Activated T-cell treated with anti-CD3 and anti-CD28 coated beads for 48 hours (primary cell): ENCODE data around the gene LRIG2.
"Not testable (repeated sequence)": the region's sequence is repeated elsewhere in the genome, so short reads cannot be mapped to it uniquely, and the experiment has no call there.

Experiments
- DNase-seq: peaks from one replicate; pipeline ENCODE4 v3.0.0-alpha.2; 2020; ENCODE audit warnings: low read depth

Gene LRIG2

GRCh38 chr1:113063456-113063855, 9.5 kb upstream of the LRIG2 start:
- not testable (repeated sequence) for DNase-seq

GRCh38 chr1:113072141-113072756, 749 bp upstream of the LRIG2 start:
- no peak for DNase-seq

GRCh38 chr1:113073479-113073950, 517 bp downstream of the LRIG2 start:
- DNase-seq: no peak

- DNase-seq: no peak
These were observed 1.2 kb downstream of the LRIG2 start for GRCh38 chr1:113074237-113074636.

GRCh38 chr1:113077978-113078377, 5.0 kb downstream of the LRIG2 start:
- DNase-seq: not testable (repeated sequence)

GRCh38 chr1:113086541-113086940, 13.5 kb downstream of the LRIG2 start:
- no peak for DNase-seq

- no peak for DNase-seq
These were observed 16.0 kb downstream of the LRIG2 start for GRCh38 chr1:113088972-113089371.

GRCh38 chr1:113090051-113090450, 17.1 kb downstream of the LRIG2 start:
- no peak for DNase-seq

GRCh38 chr1:113091988-113092594, 19.1 kb downstream of the LRIG2 start:
- no peak for DNase-seq

GRCh38 chr1:113094506-113094905, 21.5 kb downstream of the LRIG2 start:
- DNase-seq: no peak

- no peak for DNase-seq
These were observed 22.9 kb downstream of the LRIG2 start for GRCh38 chr1:113095790-113096455.

GRCh38 chr1:113096493-113096892, 23.5 kb downstream of the LRIG2 start:
- DNase-seq: no peak

- DNase-seq: no peak
These were observed 28.6 kb downstream of the LRIG2 start for GRCh38 chr1:113101588-113101987.

GRCh38 chr1:113103048-113103447, 30.1 kb downstream of the LRIG2 start:
- DNase-seq: no peak

GRCh38 chr1:113103977-113104376, 31.0 kb downstream of the LRIG2 start:
- DNase-seq: no peak

GRCh38 chr1:113106910-113107309, 33.9 kb downstream of the LRIG2 start:
- no peak for DNase-seq

- DNase-seq: no peak
These were observed 37.0 kb downstream of the LRIG2 start for GRCh38 chr1:113109908-113110554.

- no peak for DNase-seq
These were observed 45.3 kb downstream of the LRIG2 start for GRCh38 chr1:113118266-113118665.

- no peak for DNase-seq
These were observed 50.7 kb downstream of the LRIG2 start for GRCh38 chr1:113123737-113124136.

- DNase-seq: no peak
These were observed 51.4 kb downstream of the LRIG2 start for GRCh38 chr1:113124366-113124765.

GRCh38 chr1:113125517-113125916, 52.5 kb downstream of the LRIG2 start:
- no peak for DNase-seq

- DNase-seq: no peak
These were observed 53.2 kb downstream of the LRIG2 start for GRCh38 chr1:113126207-113126606.

- no peak for DNase-seq
These were observed 55.1 kb downstream of the LRIG2 start for GRCh38 chr1:113128116-113128515.
